GM04504 (cell line): ENCODE measurements around the gene PTPRH.
A peak's percentile ranks its signal among the peaks of the same experiment; 100 is the strongest.
"Not testable (repeated sequence)": the region's sequence is repeated elsewhere in the genome, so short reads cannot be mapped to it uniquely, and the experiment has no call there.

Experiments used
- DNase-seq: peaks from one replicate; pipeline ENCODE4 v3.0.0-alpha.2; 2012; ENCODE audit warnings: low read depth

Gene PTPRH

DNA sequence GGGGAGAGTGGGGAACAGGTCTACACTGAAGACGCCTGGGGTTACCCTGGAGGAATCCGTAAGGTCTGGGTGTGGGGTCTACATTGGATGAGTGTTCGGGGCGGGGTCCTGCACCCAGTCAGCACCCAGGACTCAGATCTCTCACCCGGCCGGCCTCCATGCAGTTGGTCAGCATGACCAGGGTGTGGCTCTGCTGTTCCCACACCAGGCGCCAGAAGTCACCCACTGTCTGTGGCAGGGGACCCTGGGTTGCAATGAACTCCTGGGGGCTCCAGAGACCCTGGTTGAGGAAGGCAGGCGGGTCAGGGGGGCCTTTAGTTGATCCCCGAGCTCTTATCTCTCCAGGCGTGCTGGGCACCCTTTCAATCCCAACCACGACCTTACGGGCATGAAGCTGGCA, 23.2 kb downstream of the PTPRH start:
- no peak for DNase-seq

DNA sequence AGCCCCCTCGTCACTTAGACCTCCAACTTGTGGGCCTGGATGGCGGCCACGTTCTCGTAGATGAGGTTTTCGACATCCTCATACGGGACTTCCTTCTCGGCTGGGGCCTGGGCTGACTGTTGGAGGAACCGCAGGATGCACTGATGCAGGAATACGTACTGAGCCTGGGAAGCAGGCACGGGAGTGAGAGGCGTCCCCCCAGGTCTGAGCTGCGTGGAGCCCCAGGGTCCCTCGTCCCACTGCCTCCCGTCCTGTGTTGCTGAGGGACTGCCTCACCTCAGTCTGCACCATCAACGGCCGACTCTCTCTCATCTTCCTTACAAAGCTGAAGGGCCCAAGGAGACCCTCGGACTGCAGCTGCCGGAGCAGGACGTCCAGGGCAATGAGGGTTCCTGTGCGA, 27.6 kb downstream of the PTPRH start:
- no peak for DNase-seq

DNA sequence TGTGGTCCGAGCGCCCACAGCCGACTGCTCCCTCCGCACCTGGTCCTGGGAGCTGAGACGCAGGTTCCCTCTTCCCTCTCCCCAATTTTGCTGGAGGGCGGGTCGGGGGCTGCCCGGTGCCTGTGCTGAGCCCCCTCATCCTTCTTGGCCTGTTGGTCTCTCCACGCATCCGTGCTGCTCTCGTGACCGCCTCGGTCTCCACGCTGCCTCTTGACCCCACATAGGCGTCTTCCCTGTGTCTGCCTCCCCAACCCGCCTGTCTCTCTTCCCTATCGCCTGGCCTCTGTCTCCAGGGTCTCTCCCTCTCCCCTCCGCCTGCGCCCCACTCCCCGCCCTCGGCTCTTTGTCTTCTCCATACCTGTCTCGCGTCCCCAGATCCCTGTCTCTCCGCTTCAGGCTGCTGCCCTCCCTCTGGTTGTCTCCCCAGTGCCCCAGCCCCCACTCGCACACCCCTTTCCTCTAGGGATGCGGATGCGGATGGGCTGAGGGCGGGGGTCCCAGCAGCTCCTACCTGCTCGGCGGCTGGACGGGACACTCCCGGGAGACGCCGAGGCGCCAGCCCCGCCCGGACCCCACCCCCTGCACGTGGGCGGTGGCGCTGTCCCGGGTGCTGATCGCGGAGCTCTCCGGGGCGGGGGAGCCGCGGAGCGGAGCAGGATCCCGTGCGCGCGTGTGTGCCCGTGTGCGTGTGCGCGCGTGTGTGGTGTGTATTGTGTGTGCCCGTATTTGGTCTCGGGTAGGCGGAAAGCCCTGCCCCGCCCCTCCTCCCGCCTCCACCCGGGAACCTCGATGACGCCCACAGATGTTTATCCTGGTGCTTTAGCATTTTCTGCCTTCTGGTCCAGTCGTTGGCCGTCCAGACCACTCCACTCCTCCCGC, 29.5 kb downstream of the PTPRH start, which contains the start of gene SYT5:
Gene SYT5, minus strand, starts transcription at position 684 of the 879 bp plus-strand sequence. CDS start 1,248 bp downstream, outside the sequence.
- no peak for DNase-seq

DNA sequence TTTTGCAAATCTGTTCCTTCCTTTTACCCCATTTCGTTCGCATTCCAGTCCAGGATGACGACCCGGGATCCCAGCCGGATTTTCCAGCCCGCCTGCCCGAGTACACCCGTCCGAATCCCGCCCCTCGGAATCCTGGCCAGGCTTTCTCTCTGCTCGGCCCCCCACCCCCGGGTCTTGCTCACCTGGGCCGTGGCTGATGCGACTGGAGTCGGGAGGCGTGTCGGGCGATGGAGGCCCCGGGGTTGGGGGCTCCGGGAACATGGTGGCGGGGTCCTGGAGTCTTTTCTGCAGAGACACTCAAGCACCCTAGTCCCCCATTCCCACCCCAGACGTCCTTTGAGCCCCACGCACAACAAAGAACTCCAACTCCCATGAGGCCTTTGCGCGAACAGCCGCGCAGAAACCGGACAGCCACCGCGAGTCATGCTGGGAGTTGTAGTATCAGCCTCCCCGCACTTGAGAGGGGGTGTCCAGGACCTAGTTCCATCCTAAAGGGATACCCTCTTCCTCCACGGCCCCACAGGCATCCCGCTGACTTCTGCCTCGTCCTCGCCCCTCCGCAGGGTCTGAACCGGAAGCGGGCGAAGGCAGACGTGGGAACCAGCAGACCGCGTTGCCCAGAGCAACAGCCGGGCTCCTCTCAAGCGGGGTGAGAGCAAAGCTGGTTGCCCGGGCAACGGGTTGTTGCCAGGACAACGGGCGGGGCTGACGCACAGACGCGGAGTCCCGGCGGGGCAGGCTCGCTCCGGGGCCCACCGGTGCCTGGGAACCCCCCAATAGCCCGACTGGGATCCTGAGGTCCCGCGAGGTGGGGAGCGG, 30.3 kb downstream of the PTPRH start:
- DNase-seq, result peak; percentile 58

DNA sequence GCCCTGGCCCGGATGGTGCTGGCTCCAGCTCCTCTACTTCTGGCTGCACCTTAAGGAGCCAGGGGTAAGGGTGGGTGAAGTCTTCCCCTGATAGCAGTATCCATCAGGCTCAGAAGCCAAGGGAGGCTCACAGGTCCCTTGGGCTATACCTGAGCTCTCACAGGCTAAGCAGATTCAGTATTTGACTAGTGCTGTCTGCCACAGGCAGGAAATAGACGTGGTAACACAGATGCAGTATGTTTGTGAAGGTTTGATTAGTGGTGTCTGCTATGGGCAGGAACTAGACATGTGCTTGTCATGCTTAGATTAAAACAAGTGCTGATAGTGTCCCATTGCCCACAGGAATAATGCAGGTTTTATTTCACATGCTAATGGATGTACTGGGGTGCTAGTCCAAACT, 33.2 kb downstream of the PTPRH start:
- DNase-seq, result no peak

DNA sequence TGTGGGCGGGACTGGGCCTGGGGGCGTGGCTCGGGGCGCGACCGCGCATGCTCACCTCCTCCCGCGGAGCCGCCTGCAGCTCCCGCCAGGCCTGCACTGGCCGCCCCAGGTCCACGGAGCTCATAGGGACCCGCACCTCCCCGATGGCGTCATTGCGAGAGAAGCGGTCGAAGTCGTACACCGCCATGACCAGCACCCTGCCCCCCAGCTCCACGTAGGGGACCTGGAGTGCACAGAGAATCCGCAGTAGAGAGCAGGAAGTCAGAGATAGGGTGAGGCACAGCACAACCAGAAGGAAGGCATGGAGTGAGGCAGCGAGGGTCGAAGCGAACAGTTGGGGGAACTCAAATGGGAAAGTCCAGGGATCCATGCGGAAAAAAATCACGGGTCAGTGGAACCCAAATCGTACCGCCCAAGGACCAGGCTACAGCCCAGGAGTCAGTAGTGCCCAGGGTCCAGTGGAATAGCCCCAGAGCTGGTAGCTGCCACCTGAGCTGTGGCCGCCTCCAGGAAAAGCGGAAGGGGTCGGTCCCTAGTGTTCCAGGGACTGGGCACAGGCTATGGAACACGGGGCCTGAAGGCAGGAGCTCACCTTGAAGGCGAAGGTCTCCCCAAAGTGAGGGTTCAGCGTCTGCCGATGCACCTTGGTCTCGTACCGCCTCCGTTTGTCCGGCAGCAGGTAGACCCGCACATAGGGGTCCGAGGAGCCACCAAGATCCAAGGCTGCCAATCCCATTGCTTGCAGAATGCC, 34.0 kb downstream of the PTPRH start:
- DNase-seq, result no peak

DNA sequence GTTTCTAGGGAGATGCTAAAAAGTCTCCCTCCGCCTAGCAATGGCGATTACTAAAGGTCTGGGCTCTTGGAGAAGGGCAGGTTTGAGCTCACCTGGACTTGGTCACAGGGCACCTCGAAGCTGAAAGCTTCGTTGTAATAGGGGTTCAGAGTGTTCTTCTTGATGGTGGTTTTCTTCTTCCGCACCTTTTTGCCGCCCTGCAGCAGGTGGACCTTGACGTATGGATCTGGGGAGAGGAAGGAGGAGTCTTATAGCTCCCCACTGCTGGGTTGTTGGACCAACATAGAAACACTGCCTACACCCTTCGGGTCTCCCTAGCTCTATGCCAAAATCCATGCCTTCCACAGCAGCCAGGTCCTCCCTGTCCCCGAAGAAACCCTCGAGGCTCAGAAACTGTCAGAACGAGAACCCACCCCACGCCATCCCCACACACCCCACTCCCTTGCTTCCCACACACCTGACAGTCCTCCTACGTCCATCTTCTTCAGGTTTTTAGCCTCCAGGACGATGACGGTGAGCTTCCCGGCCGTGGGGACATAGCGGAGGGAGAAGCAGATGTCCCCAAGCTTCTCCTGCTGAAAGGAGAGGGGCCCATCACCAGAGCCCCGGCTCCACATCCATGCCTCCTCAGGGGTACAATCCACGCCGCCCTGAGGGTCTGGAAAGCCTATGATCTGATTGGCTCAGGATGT, 34.7 kb downstream of the PTPRH start:
- no peak for DNase-seq

DNA sequence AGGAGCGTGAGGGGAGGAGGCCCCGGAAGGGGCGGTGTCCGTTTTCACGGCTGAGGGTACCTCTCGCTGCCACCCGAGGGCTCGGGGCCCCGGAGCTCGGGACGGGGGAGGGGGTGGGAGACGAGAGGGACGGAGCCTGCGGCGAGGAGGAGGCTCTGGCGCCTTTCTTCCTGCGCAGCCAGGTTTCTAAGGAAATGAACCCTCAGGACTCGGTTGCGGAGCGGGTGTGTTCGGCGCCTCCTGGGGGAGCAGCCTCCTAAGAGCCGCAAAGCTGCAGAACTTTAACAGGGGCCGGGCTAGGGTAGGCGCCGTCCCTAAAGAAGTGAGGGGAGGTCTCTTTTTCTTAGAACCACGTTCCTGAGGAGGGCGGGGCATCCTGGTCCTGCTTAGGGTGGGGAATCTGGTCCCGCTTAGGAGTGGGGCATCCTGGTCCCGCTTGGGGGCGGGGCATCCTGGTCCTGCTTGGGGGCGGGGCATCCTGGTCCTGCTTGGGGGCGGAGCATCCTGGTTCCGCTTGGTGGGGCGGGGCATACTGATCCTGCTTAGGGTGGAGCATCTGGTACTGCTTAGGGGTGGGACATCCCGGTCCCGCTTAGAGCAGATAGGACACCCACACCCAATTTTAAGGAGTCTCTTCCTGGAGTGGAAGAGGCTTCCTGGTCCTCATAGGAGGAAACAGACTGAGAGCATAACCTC, 35.4 kb downstream of the PTPRH start:
- peak; percentile 61 for DNase-seq

DNA sequence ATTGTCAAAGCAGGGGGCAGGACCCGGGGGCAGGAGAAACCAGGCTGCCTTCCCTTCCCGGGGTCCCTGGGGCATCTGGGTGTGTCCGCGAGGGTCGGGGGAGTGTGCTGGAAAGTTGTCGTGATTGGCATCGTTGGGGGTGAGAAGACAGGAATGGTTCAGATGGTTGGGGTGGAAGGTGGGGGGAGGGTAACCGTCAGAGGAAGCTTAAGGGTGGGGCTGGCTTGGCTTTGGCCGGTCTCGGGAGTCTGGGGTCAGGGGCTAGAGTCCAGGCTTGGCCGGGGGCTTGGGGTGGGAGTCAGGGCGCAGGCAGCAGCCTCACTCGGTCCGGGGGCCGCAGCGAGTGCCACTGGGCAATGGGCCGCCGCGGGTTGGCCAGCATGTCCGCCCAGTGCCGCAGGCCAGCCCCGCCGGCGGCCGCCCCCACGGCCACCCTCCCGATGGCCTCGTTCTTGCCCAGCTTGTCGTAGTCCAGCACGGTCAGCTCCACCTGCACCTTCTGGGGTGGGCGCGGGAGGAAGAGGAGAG, 36.1 kb downstream of the PTPRH start:
- no peak for DNase-seq

DNA sequence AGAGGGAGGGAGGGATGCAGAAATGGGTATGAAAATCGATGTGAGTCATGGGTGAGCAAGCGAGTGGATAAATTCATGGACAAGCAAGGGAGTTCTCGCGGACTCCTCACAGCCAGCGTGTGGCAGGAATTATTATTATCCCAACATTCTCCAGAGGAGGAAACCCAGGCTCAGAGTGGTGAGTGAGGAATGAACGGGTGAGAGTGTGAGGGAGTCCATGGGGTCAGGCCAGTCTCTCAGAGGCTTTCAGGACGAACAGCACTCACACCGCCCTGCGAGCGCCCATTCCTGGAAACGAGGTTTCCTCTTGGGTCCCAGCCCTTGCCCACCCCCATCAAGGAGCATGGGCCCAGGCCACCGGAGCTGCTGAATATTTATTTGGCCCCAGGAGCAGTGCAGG, 36.6 kb downstream of the PTPRH start:
- peak; percentile 45 for DNase-seq

DNA sequence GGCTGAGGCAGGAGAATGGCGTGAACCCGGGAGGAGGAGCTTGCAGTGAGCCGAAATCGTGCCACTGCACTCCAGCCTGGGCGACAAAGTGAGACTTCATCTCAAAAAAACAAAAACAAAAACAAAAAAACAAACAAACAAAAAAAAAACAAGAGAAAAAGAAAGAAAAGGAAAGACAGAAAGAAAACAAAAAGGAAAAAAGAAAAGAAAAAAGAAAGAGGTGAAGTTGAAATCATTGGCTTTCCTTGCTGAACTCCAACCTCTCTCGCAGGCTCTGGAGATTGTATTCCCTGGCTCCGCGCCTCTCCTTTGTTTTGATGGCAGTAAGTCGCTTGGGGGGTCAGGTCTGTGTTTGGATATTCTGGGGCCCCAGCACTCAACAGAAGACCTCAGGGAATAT, 37.0 kb downstream of the PTPRH start:
- DNase-seq, result not testable (repeated sequence)

DNA sequence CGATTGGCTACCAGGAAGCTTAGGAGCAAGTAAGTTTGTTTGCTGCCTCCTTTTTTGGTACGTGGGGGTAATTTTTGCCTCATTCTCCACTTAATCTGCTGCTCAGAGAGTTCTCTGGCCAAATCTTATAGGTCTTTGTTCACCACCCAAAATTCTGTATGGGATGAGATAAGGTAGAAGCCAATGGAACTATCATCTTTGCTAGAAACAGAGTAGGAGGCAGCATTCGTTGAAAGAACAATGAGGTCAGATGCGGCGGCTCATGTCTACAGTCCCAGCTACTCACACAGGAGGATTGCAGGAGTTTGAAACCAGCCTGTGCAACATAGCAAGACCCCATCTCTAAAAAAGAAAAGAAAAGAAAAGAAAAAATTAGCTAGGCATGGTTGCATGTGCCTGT, 37.9 kb downstream of the PTPRH start:
- no peak for DNase-seq

DNA sequence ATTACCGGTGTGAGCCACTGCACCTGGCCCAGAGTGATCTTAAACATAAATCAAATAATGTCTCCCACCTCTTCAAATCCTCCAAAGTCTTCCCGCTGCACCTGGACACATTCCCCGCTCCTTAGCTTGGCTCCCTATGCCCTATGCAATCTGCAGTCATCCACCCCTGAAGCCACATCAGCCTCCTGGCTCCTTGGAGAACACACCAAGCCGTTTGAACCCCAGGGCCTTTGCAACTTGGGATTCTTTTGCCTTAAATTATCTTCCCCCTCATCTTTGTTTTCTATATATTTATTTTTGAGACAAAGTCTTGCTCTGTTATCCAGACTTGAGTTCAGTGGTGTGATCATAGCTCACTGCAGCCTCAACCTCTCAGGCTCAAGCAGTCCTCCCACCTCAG, 40.2 kb downstream of the PTPRH start:
- DNase-seq, result no peak

DNA sequence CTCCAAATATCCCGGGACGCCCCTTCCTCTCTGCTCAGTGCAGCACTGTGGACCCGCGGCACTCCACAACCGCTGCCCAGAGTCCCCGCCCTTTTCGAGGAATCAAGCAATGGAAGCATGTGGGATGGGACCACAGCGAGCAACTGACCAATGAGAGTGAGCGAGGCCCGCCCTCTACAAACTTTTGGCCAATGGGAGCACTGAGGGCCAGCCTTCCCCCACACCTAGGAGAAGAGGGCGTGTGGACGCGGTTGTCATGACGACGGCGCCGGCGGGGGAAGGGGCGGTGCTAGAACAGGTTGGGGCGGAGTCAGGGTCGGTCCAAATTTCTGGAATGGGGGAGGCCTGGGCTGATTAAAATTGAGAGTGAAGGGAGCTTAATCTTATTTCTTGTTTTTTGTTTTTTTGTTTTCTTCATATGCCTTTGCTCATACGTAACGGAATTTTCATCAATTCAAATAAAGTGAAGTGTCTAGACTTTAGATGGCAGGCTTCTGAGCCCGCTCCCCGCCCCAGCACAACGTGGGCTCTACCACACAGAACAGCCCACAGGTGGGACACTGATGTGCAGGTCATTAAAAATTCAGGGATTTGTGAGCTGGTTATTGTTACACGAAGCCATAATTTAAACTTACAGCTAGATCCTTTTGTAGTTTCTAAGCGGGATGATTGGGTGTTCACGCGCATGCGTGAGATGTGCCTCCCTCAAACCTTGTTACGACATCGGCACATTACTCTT, 42.6 kb downstream of the PTPRH start, which contains the start of gene DNAAF3:
Gene DNAAF3, minus strand, starts transcription at position 84 of the 739 bp plus-strand sequence. CDS start 200 bp downstream, outside the sequence.
- peak; percentile 97 for DNase-seq

DNA sequence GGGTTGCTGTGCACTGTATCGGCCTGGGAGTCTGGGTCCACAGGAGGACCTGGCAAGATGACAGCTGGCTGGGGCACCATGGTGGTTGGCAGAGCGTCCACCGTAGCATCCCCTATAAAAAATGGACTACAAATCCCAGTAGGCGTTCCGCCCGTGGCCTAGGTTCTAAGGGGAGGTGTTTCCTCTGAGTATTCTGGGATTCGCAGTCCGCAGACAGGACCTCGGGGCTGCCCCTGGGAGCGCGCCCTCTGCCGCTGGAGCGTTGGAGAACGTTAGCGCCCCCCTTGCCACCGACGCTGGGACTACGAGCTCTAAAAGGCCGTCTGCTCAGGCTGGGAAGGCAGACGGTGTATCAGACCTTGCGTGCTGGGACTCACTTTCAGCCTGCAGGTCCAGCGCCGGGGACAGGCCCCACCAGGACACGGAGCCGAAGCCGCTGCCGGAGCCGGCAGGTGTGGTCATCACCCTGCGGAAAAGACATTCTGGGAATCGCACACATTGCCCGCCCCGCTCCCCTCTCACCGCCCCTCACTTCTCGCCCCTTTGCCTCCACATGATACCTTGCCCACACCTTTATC, 43.3 kb downstream of the PTPRH start:
- DNase-seq, result peak; percentile 45

DNA sequence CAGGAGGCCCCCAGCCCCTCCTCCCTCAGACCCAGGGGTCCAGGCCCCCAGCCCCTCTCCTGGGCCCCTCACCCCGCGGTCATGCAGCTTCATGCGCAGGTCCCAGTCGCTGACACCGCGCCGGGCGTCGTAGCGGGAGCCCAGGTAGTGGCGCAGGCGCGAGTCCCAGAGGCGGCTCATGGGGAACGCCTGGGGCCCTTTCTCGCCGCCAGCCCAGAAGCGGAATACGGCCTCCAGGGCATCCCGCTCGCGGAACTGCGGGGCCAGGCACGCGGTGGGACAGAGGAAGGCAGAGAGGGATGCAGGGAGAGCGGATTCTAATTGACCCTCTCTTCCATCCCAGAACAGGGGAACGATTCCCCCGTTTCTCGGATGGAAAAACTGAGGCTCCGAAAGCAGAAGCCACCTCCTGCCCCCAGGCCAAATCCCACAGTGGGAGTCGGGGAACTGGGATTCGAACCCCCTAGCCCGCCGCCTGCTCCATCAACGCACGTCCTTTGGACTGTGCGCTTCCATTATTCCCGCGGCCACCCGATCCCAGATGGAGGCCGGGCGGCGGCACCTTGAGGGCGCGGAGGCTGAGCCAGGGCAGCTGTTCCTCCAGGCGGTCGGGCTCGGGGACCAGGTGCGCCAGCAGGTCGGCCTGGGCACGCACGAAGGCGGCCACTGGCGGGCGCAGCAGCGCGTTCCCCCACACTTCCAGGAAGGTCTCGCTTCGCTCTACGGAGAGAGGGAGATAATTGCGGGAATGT, 47.6 kb downstream of the PTPRH start:
- DNase-seq, result no peak

DNA sequence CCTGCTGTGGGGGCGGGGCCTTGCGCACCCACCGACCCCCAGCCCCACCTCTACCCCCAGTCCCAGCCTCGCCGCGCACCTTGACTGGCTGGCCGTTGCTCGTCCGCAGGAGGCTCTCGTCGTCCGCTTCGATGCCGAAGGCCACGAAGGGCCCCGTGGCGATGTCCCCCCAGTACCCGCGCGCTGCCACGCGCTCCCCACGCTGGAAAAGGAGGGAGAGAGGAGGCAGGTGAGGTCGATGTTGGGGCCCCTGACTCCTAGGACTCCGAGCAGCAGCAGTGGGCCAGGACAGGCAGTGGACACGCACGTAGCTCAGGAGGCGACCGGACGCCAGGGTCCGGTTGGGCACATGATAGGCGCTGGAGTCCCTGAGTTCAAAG, 48.3 kb downstream of the PTPRH start:
- no peak for DNase-seq

DNA sequence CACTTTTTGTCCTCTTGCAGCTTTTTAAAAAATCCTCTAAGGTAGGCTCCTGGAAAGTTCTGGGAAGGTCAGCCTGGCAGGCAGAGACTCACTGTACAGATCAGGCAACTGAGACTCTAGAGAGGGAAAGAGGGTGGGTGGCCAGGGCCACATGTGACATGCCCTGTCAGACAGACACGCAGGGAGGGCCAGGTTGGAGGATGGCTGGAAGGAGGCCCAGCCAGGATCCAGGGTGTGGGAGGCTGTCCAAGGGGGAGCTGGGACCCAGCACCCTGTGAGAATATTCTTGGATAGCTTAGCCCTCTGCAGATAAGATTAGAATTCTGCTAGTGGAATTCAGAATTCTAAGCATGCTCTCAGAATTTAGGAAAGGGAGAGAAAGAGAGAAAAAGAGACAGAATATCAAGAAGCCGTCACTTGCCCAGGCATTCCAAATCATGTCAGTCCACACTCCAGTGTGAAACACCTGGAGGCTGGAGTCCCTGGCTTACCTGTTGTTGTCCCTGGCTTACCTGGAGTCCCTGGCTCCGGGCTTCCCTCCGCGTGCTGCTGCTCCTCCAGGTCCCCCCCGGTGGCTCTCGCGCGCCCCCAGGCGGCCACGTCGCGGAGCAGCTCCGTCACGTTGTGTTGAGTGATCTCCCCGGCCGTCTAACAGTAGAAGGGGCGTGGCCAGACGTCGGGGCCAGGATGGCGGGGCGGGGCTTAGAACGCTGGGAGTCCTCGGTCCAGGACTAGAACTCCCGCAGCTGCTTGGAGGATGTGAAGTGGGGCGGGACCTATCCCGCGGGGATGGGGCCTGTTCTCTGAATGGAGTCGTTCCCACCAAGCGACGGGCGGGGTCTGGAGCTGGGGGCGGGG, 48.9 kb downstream of the PTPRH start:
- DNase-seq, result peak; percentile 53
